GF-D8 (cell line): ENCODE data around the gene TNFRSF11A.

Experiments used
- DNase-seq: peaks from one replicate; lab custom pipeline; 2025; lab: John Stamatoyannopoulos, UW

The TNFRSF11A gene

DNA sequence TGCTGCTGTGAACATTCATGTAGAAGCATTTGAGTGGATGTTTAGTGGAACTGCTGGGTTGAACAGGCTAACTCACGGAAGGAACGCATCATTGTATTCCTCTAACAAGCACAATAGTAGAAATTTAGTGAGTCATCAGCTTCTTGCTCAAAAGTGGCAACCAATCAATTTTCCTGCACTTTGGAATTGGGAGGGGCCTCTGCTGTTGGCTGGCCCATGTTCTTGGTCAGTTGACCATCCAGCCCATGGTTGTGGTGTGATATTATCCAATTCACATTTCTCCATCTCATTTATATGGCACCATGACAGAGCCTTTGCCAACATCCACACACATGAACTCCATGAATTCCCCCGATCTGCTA is 95.0 kb downstream of the TNFRSF11A start:
- DNase-seq, result no peak

DNA sequence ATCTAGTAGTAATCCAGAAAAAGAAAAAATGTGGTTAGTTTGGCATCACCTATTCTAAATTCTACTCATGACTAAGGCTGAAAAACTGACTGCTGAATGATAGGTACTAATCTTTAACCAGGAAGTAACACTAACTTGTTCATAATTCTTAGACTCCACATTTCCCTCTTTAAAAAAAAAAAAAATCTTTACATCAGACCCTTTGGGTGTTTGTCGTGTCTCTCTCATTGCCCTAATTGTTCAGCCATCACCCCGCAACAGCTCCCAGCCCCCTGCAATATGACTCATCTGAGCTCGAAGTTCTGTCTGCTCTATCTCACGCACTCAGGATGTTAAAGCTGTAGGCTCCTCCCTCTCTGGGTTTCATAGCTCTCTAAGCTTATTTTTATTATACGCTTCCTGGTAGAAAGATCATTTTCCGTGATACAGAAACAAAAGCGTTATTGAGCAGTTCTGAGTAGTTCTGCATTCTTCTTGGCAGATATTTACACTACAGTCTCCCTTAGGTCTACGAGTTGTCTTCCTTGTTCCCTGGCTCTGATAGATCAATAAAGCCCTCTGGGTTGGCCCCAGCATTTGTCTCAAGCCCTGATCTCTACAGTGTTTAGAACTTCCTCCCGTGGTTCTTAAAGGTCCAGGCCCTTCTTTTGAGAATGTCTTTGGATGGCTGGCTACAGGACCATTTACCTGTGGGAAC is 95.6 kb downstream of the TNFRSF11A start:
- peak; percentile 37 for DNase-seq

DNA sequence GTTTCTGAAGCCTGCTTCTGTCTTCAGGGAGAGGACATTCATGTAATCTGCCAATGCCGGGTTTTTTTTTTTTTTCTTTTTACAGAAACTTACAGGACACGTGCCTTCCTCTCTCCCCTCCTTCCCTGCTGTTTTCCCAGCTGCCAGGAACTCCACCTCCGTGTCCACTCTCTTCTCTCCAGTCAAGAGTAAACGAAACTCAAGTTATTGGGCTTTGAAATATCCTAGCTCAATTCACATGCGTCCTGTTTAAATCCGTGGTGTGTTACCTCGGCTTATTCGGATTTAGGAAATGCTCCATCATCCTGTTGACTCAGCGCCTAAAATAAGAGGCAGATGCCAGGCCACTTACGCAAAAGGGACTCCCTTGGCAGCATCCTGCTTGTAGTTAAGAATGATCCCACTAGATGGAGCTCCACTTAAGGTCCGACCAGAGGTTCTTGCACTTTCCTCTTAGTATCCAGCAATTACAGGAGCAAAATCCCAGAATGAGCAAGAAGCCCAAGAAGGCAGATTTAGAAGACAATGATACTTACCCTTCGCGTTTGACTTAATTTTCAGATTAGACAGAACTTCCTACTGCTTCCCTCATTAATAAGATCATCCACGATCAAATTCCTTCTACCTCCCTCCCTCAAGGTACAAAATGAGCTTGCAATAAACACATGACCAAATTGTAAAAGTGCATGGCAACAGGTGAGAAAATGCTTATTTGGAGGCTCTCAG is 100.5 kb downstream of the TNFRSF11A start:
- DNase-seq, result peak; percentile 81

- DNase-seq, result no peak
These were observed 101.0 kb downstream of the TNFRSF11A start for GRCh38 chr18:62426191-62426488.

DNA sequence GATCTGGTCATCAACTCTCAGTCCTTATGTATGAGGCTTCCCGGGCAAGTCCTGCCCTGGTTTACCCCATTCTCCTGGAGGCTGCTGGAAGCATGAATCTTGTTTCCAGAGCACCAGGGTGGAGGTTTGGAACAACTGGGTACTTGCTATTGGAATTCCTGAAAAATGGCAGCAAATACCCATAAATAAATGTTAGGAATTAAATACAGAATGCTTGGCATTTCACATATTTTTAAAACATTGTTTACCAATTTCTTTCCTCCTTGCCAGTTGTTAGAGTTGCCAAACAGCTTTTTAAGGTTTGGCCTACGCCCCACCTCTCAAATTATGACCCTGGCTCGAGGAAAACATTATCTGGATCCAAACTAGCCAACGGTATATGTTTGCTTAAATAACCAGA is 107.1 kb downstream of the TNFRSF11A start:
- DNase-seq, result no peak

- no peak for DNase-seq
These were observed 109.7 kb downstream of the TNFRSF11A start for GRCh38 chr18:62434798-62435197.

GRCh38 chr18:62435435-62436031 is 110.4 kb downstream of the TNFRSF11A start:
- no peak for DNase-seq

GRCh38 chr18:62436636-62437234 is 111.6 kb downstream of the TNFRSF11A start:
- DNase-seq, result no peak

GRCh38 chr18:62437235-62438017 is 112.3 kb downstream of the TNFRSF11A start:
- no peak for DNase-seq

DNA sequence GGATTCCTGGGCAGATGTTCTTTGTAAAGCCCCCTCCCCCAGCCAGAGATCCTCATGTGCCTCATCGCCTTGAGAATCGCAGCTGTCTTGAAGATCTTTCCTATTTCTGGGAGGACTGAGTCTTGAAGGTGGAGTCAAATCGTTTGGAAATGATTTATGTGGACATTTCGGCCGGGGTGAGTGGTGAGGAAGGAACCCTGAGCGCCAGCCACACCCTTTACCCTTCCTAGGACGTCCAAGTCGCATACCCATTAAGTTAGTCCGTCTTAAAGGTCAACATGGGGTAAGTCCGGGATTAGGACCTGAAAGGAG is 112.9 kb downstream of the TNFRSF11A start:
- DNase-seq, result no peak

- no peak for DNase-seq
These were observed 113.3 kb downstream of the TNFRSF11A start for GRCh38 chr18:62438402-62438801.

- DNase-seq, result no peak
These were observed 113.8 kb downstream of the TNFRSF11A start for GRCh38 chr18:62438866-62439265.
